ENCODE data around the gene IPCEF1. TPM values are rescaled to one million over a fixed set of nuclear protein-coding genes. Genes with fewer than 3 reads are reported as not detected.

IPCEF1 gene
- total RNA-seq, 1 donor from 2014 or later: 1.8 TPM

GRCh38 chr6:154373971-154374370 lies 17.4 kb upstream of the IPCEF1 start:
- DNase-seq (ENCODE audit: low read depth in 2 of 2): no peak

DNA sequence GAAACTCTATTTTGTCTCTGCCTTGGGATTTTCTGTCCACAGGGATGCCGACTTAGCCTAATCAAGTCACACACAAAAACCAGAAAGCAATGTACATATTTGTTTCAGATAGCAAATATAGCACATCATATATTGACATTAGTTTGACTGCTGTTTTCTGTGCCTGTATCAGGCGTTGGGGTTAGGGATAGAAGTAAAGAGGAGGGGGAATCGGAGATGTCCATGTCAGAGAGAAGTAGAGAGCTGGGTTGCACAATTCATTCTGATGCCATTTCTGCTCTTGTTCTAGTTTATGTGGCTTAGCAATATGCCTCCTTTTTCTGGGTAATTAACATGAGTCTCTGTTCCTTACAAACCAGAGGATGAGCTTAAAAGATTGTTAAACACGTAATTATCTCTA lies 14.7 kb upstream of the IPCEF1 start:
- no peak for DNase-seq (ENCODE audit: low read depth in 2 of 2)

- peak; percentile 33 to 59 for DNase-seq (ENCODE audit: low read depth in 2 of 2)
Measured at GRCh38 chr6:154370545-154370944, 13.9 kb upstream of the IPCEF1 start.

GRCh38 chr6:154367839-154368695 lies 11.5 kb upstream of the IPCEF1 start:
- DNase-seq (ENCODE audit: low read depth in 2 of 2): no peak

- DNase-seq (ENCODE audit: low read depth in 2 of 2): no peak
Measured at GRCh38 chr6:154367336-154367735, 10.7 kb upstream of the IPCEF1 start.

- no peak for DNase-seq (ENCODE audit: low read depth in 2 of 2)
Measured at GRCh38 chr6:154363821-154364220, 7.2 kb upstream of the IPCEF1 start.

GRCh38 chr6:154361476-154361875 lies 4.9 kb upstream of the IPCEF1 start:
- no peak for DNase-seq (ENCODE audit: low read depth in 2 of 2)

DNA sequence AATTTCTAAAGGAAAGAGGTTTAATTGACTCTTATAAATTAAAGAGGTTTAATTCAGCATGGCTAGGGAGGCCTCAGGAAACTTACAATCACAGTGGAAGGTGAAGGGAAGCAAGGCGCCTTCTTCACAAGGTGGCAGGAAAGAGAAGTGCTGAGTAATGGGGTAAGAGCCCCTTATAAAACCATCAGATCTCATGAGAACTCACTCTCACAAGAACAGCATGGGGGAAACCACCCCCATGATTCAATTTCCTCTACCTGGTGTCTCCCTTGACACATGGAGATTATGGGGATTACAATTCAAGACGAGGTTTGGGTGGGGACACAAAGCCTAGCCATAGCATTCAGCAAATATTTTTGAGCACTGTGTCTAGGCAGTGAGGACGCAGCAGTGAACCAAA lies 3.9 kb upstream of the IPCEF1 start:
- DNase-seq (ENCODE audit: low read depth in 2 of 2): no peak

- DNase-seq (ENCODE audit: low read depth in 2 of 2): no peak
Measured at GRCh38 chr6:154359679-154360078, 3.1 kb upstream of the IPCEF1 start.

GRCh38 chr6:154359161-154359574 lies 2.6 kb upstream of the IPCEF1 start:
- DNase-seq (ENCODE audit: low read depth in 2 of 2): no peak

GRCh38 chr6:154358019-154358545 lies 1.5 kb upstream of the IPCEF1 start:
- no peak for DNase-seq (ENCODE audit: low read depth in 2 of 2)

GRCh38 chr6:154356113-154356512 lies 490 bp downstream of the IPCEF1 start:
- no peak for DNase-seq (ENCODE audit: low read depth in 2 of 2)

GRCh38 chr6:154354265-154354777 lies 2.3 kb downstream of the IPCEF1 start:
- DNase-seq (ENCODE audit: low read depth in 2 of 2): no peak

- no peak for DNase-seq (ENCODE audit: low read depth in 2 of 2)
Measured at GRCh38 chr6:154353626-154354025, 3.0 kb downstream of the IPCEF1 start.

DNA sequence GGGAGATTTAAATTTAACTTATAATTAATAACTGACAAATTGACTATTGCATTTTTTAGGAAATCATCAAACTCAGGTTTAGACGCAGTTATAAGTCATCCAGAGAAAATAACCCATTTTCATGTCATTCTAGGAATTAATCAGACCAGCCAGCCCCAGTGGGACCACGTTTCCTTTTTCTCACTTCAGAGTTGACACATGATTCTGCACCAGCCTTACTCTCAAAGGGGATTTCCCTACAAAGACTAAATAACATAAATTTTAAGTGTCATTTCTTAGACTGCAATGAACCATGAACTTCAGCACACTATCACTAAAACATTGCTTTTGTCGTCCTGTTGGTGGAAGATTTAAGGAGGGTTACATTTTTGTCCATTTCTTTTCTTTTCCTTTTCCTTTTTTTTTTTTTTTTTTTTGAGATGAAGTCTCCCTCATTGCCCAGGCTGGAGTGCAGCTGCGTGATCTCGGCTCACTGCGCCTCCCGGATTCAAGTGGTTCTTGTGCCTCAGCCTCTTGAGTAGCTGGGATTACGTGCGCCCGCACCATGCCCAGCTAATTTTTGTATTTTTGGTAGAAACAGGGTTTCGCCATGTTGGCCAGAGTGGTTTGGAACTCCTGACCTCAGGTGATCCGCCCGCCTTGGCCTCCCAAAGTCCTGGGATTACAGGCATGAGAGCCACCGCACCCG lies 3.6 kb downstream of the IPCEF1 start:
- DNase-seq (ENCODE audit: low read depth in 2 of 2): no peak

- DNase-seq (ENCODE audit: low read depth in 2 of 2): no peak
Measured at GRCh38 chr6:154350293-154350692, 6.3 kb downstream of the IPCEF1 start.

GRCh38 chr6:154347981-154348380 lies 8.6 kb downstream of the IPCEF1 start:
- no peak for DNase-seq (ENCODE audit: low read depth in 2 of 2)

GRCh38 chr6:154345811-154346210 lies 10.8 kb downstream of the IPCEF1 start:
- no peak for DNase-seq (ENCODE audit: low read depth in 2 of 2)

- DNase-seq (ENCODE audit: low read depth in 2 of 2): no peak
Measured at GRCh38 chr6:154343473-154344308, 12.9 kb downstream of the IPCEF1 start.

- DNase-seq (ENCODE audit: low read depth in 2 of 2): no peak
Measured at GRCh38 chr6:154341871-154342270, 14.7 kb downstream of the IPCEF1 start.

DNA sequence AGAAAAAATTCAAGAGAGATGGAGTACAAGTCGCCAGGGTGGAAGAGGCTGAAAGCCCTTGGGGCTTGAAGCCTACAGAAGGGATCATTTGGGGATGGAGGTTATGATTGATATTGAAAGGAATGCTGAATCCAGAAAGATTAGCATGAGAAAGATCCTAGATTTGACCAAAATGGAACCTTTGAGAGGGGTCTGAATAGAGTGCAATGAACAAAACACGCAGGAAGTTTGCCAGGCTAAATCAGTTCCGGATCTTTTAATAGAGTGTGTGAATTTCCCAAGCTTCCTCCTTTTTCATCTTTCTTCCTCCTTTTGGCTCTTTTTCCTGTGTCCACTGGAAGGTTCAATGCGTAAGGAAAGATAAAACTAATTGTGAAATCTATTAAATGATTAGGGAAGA lies 15.3 kb downstream of the IPCEF1 start:
- DNase-seq (ENCODE audit: low read depth in 2 of 2): no peak
